AG10803 (cell line): Measurements from ENCODE around the gene APOE.
"Not testable (repeated sequence)": the region's sequence is repeated elsewhere in the genome, so short reads cannot be mapped to it uniquely, and the experiment has no call there.

ENCODE experiments used
- DNase-seq: peaks from one replicate; pipeline ENCODE4 v3.0.0; 2010; ENCODE audit warnings: low read depth
- H3K4me3 ChIP-seq: 2 replicates; pipeline ENCODE4 v1.5.1; 2011; ENCODE audit warnings: mild to moderate bottlenecking, low read length, control low read depth
- CTCF ChIP-seq: conservative IDR thresholded peaks from 2 replicates; pipeline ENCODE4 v1.5.1; 2011; ENCODE audit warnings: mild to moderate bottlenecking, low read length, control low read depth, inconsistent platforms

APOE gene

DNA sequence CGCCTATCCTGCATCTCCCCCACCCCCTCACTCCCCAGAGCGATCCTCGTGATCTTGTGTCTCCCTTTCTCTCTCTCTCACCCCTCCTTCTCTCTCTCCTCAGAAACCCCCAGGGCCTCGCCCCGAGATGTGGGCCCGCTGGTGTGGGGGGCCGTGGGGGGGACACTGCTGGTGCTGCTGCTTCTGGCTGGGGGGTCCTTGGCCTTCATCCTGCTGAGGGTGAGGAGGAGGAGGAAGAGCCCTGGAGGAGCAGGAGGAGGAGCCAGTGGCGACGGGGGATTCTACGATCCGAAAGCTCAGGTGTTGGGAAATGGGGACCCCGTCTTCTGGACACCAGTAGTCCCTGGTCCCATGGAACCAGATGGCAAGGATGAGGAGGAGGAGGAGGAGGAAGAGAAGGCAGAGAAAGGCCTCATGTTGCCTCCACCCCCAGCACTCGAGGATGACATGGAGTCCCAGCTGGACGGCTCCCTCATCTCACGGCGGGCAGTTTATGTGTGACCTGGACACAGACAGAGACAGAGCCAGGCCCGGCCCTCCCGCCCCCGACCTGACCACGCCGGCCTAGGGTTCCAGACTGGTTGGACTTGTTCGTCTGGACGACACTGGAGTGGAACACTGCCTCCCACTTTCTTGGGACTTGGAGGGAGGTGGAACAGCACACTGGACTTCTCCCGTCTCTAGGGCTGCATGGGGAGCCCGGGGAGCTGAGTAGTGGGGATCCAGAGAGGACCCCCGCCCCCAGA is 27.3 kb upstream of the APOE start:
- no peak for DNase-seq
- H3K4me3 ChIP-seq: no peak overlapping the region
- TF ChIP-seq CTCF: no peak

DNA sequence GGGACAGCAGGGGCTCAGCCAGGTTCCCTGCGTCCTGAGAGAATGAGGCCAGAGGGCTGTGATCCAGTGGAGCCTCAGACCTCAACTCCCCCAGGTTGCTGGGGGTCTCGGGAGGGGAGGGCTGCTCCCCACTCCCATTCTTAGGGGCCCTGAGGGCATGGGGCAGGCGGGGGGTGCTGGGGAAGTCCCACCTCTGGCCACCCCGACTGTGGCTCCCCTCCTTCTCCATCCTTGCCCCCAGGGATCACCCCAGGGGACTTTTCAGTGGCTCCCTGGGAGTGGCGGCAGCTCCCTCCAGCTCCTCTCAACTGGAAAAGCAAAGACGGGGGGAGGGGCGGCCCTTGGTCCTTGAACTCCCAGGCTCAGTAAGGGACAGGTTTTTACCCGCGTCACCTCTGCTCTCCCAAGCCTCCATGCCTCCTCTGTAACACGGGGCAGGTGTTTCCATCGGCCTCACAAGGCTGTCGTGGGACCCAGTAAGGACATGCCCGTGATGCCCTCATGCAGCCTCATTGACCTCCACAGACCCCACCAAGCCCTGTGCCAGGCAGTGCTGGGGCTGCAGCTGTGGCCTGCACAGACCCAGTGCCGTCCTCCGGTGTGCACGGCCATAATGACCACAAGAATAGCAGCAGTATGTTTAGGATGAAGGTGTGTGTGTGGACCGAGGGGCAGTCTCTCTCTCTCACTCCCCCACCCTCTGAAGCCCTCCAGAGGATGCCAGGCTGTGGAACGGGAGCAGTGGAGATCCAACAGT is 26.1 kb upstream of the APOE start:
- no peak for TF ChIP-seq CTCF
- H3K4me3 ChIP-seq: no peak overlapping the region
- DNase-seq: no peak

DNA sequence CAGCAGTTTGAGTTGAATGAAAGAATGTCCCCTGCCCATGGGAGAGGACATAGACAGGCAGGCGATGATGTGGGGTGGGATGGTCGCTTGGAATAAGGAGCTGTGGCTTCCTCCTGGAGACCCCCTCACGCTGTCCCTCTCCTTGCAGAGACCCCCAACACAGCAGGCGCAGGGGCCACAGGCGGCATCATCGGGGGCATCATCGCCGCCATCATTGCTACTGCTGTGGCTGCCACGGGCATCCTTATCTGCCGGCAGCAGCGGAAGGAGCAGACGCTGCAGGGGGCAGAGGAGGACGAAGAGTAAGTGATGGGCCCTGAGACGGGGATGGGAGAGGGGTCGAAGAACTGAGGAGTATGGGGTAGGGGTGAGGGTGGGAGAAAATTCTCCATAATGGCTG is 23.5 kb upstream of the APOE start:
- no peak overlapping the region for H3K4me3 ChIP-seq
- TF ChIP-seq CTCF: no peak
- no peak for DNase-seq

DNA sequence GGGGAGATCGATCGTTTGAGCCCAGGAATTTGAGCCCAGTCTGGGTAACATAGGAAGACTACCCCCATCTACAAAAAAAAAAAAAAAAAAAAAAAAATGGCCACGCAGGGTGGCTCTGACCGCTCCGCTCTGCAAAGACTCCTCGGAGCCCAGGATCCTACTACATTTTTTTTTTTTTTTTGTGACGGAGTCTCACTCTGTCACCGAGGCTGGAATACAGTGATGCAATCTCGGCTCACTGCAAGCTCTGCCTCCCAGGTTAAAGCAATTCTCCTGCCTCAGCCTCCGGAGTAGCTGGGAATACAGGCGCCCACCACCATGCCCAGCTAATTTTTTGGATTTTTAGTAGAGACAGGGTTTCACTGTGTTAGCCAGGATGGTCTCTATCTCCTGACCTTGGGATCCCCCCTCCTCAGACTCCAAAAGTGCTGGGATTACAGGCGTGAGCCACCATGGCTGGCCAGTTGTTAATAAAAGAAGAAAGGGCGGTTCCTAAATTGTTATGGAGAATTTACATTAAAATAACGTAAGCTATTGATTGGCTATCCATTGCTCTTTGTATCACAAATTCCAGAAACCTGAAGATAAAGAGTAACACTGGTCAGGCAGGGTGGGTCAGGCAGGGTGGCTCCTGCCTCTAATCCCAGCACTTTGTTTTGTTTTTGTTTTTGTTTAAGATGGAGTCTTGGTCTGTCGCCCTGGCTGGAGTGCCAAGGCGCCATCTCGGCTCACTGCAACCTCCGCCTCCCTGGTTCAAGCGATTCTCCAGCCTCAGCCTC is 22.8 kb upstream of the APOE start:
- DNase-seq, H3K4me3 ChIP-seq: not testable (repeated sequence)

DNA sequence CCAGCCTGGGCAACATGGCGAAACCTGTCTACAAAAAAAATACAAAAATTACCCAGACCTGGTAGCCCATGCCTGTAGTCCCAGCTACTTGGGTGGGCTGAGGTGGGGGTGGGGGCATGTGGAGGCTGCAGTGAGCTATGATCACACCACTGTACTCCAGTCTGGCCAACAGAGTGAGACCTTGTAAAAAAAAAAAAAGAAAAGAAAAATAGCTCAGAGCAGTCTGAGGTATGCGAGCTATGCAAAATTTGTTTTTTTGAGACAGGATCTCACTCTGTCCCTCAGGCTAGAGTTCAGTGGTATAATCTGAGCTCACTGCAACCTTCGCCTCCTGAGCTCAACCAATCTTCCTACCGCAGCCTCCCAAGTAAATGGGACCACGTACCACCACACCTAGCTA is 21.7 kb upstream of the APOE start:
- peak; percentile 21 for DNase-seq
- H3K4me3 ChIP-seq: no peak overlapping the region
- TF ChIP-seq CTCF: no peak

- no peak for TF ChIP-seq CTCF
- DNase-seq: no peak
- H3K4me3 ChIP-seq: no peak overlapping the region
Observed at GRCh38 chr19:44884566-44884965, 21.0 kb upstream of the APOE start.

- TF ChIP-seq CTCF: no peak
- H3K4me3 ChIP-seq: no peak overlapping the region
- no peak for DNase-seq
Observed at GRCh38 chr19:44886141-44886540, 19.5 kb upstream of the APOE start.
